ENCODE measurements around the gene EYS. TPM values are rescaled to one million over a fixed set of nuclear protein-coding genes. Genes with fewer than 3 reads are reported as not detected.

Gene EYS
- total RNA-seq, 1 donor from 2014 or later = not detected

DNA sequence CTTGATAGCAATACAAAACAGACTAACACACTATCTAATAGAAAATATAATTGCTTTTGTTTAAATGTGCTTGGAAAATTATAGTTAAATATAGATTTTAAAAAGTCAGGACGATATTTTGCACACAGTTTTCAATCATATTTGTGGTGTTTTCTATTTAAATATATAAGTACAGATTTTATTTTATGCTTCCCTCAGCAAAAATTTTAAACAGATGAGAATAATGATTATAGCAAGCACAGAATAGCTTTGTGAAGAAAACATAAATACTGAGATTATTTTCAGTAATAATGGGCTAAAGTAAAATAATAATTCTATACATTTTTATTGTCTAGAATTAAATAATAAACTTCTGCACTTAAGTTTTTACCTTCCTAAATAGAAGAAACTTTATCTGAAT, 1262.0 kb downstream of the EYS start:
- H3K9me3 ChIP-seq = no peaks in the 10 kb centered on the region
- no peak overlapping the region for H3K27ac ChIP-seq
- no peaks in the 10 kb centered on the region for H3K27me3 ChIP-seq (ENCODE audit: low read depth)
- no peaks in the 10 kb centered on the region for H3K4me1 ChIP-seq
- no peak overlapping the region for H3K4me3 ChIP-seq
- ATAC-seq (no peak), DNase-seq (no peak)
- TF ChIP-seq, protein P1, sequence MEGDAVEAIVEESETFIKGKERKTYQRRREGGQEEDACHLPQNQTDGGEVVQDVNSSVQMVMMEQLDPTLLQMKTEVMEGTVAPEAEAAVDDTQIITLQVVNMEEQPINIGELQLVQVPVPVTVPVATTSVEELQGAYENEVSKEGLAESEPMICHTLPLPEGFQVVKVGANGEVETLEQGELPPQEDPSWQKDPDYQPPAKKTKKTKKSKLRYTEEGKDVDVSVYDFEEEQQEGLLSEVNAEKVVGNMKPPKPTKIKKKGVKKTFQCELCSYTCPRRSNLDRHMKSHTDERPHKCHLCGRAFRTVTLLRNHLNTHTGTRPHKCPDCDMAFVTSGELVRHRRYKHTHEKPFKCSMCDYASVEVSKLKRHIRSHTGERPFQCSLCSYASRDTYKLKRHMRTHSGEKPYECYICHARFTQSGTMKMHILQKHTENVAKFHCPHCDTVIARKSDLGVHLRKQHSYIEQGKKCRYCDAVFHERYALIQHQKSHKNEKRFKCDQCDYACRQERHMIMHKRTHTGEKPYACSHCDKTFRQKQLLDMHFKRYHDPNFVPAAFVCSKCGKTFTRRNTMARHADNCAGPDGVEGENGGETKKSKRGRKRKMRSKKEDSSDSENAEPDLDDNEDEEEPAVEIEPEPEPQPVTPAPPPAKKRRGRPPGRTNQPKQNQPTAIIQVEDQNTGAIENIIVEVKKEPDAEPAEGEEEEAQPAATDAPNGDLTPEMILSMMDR (IDR thresholded peaks at IDR 0.05) = no peak
- intact Hi-C loops (cut with DNase I) = no loop called here
- no peaks in the 10 kb centered on the region for H3K36me3 ChIP-seq

- no peak for DNase-seq
- H3K27ac ChIP-seq = no peak overlapping the region
These were observed 1267.8 kb downstream of the EYS start for GRCh38 chr6:64439274-64439673.

GRCh38 chr6:64437996-64438395, 1269.0 kb downstream of the EYS start:
- no peak for ATAC-seq
- no peak for DNase-seq
- intact Hi-C loops (cut with DNase I) = no loop called here
- H3K27me3 ChIP-seq (ENCODE audit: low read depth) = no peaks in the 10 kb centered on the region
- TF ChIP-seq, protein P1 (IDR thresholded peaks at IDR 0.05) = no peak
- no peak overlapping the region for H3K27ac ChIP-seq
- no peaks in the 10 kb centered on the region for H3K9me3 ChIP-seq
- no peaks in the 10 kb centered on the region for H3K36me3 ChIP-seq
- H3K4me1 ChIP-seq = no peaks in the 10 kb centered on the region
- no peak overlapping the region for H3K4me3 ChIP-seq

More at GRCh38 chr6:64439274-64439673, 1267.8 kb downstream of the EYS start:
- intact Hi-C loops (cut with DNase I) = no loop called here
- H3K4me3 ChIP-seq = no peak overlapping the region
- no peaks in the 10 kb centered on the region for H3K4me1 ChIP-seq
- H3K27me3 ChIP-seq (ENCODE audit: low read depth) = no peaks in the 10 kb centered on the region
- TF ChIP-seq, protein P1 (IDR thresholded peaks at IDR 0.05) = no peak
- no peaks in the 10 kb centered on the region for H3K36me3 ChIP-seq
- ATAC-seq = no peak
- H3K9me3 ChIP-seq = no peaks in the 10 kb centered on the region

- H3K9me3 ChIP-seq = no peaks in the 10 kb centered on the region
- TF ChIP-seq, protein P1 (IDR thresholded peaks at IDR 0.05) = no peak
- no peak overlapping the region for H3K4me3 ChIP-seq
- H3K27ac ChIP-seq = no peak overlapping the region
- no peaks in the 10 kb centered on the region for H3K4me1 ChIP-seq
- intact Hi-C loops (cut with DNase I) = no loop called here
- no peaks in the 10 kb centered on the region for H3K27me3 ChIP-seq (ENCODE audit: low read depth)
- ATAC-seq = no peak
- H3K36me3 ChIP-seq = no peaks in the 10 kb centered on the region
- DNase-seq = no peak
These were observed 1277.1 kb downstream of the EYS start for GRCh38 chr6:64429926-64430325.

- Histone ChIP-seq H3K4me3 (no peak overlapping the region), H3K9me3 (no peaks in the 10 kb centered on the region), H3K4me1 (no peaks in the 10 kb centered on the region), H3K36me3 (no peaks in the 10 kb centered on the region), H3K27me3 (ENCODE audit: low read depth) (no peaks in the 10 kb centered on the region), H3K27ac (no peak overlapping the region)
- intact Hi-C loops (cut with DNase I) = no loop called here
- no peak for DNase-seq
- no peak for ATAC-seq
- TF ChIP-seq, protein P1 (IDR thresholded peaks at IDR 0.05) = no peak
These were observed 1278.8 kb downstream of the EYS start for GRCh38 chr6:64428186-64428585.

DNA sequence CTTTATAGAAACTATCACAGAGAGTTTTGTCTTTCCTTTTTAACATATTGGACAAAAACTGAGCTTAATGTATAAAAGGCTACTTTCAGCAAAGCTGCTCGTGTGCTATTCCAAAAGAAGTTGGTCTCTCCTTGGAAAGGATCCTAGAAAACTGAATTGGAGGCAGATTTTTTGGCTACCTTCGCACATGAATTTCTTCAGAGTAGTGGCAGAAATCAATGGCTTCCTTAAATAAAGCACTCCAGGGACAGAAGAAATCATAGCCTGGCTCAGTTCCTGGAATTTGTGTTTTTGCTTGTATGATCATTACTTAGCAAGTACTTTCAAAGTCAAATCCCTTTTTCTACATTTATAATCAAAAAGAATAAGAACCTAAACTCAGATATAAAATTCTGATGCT, 1291.1 kb downstream of the EYS start:
- ATAC-seq = no peak

More for the DNA sequence above, 1291.1 kb downstream of the EYS start:
- intact Hi-C loops (cut with DNase I) = no loop called here
- no peak for DNase-seq
- Histone ChIP-seq H3K27me3 (ENCODE audit: low read depth) (no peaks in the 10 kb centered on the region), H3K9me3 (no peaks in the 10 kb centered on the region), H3K4me1 (no peaks in the 10 kb centered on the region), H3K27ac (no peak overlapping the region), H3K36me3 (no peaks in the 10 kb centered on the region), H3K4me3 (no peak overlapping the region)
- TF ChIP-seq, protein P1 (IDR thresholded peaks at IDR 0.05) = no peak
